HepG2 (cell line): ENCODE data around the gene GP9. TPM values are rescaled to one million over a fixed set of nuclear protein-coding genes. Genes with fewer than 3 reads are reported as not detected.

ENCODE experiments used
- ATAC-seq: fragments of 200-7000 bp; cut with Tn5 transposase; 3 replicates; pipeline ENCODE4 v1.9.1; 2020; ENCODE audit warnings: mild to moderate bottlenecking, moderate library complexity
- BruUV-seq: library from RNA; stranded (reverse); fragments of 400-500 nt; replicated peaks from 2 replicates; lab custom pipeline; 2021; lab: Mats Ljungman, UMichigan
- CTCF ChIA-PET: fragments of 300-600 bp; formaldehyde crosslinking; extraction: SDS; loops from one replicate; lab custom pipeline; 2021; ENCODE audit warnings: low total read pairs, inconsistent platforms, low intra/inter-chr PET ratio; lab: Yijun Ruan, JAX
- POLR2A ChIA-PET: fragments of 350-600 bp; sonication (Branson Sonifier 250); formaldehyde crosslinking; loops from one replicate; lab custom pipeline; 2020; ENCODE audit warnings: antibody characterized with exemption, inconsistent platforms; lab: Yijun Ruan, JAX
- DNase-seq: peaks from one replicate; pipeline ENCODE4 v3.0.0-alpha.2; 2015; ENCODE audit warnings: low spot score
- FAIRE-seq: peaks from 3 replicates; lab custom pipeline; 2011; peaks lifted over from hg19 to GRCh38; lab: Jason Lieb, UNC
- H2AFZ ChIP-seq: one replicate; pipeline ENCODE4 v1.6.1; 2011; ENCODE audit warnings: low read length, inconsistent platforms
- H3K27ac ChIP-seq: fragments of 300-600 bp; 3 replicates; pipeline ENCODE4 v1.8.0; 2011; ENCODE audit warnings: mixed run types, mild to moderate bottlenecking, mixed read lengths, low read length, inconsistent platforms; ENCODE audit not compliant: insufficient read depth; ENCODE audit errors: extremely low read length
- H3K27me3 ChIP-seq, 2 experiments: fragments of 200-600 bp in 1 of 2; 2 replicates in 1 of 2; 3 replicates in 1 of 2; pipeline versions ENCODE4 v1.6.0 to v1.8.0; 2011; ENCODE audit warnings: low read length in 2 of 2, mild to moderate bottlenecking in 2 of 2, moderate library complexity in 2 of 2, inconsistent platforms in 1 of 2; ENCODE audit not compliant: insufficient read depth in 2 of 2, control insufficient read depth in 1 of 2
- H3K36me3 ChIP-seq, 2 experiments: fragments of 200-600 bp in 1 of 2; replicated peaks in 1 of 2; 2 replicates in 1 of 2; 3 replicates in 1 of 2; pipeline versions ENCODE4 v1.5.1 to v1.8.0; 2011; ENCODE audit warnings: low read length in 2 of 2, inconsistent platforms in 1 of 2; ENCODE audit not compliant: insufficient read depth in 2 of 2, control insufficient read depth in 1 of 2
- H3K4me1 ChIP-seq: 2 replicates; pipeline ENCODE4 v1.5.1; 2012; ENCODE audit warnings: low read length, inconsistent platforms; ENCODE audit not compliant: insufficient read depth
- H3K4me2 ChIP-seq: 2 replicates; pipeline ENCODE4 v1.6.0; 2011; ENCODE audit warnings: low read depth, low read length, inconsistent platforms
- H3K4me3 ChIP-seq, 3 experiments: fragments of 200-600 bp in 1 of 3; sonication (generic), shearing (Covaris generic) in 1 of 3; replicated peaks in 1 of 3; 2 replicates each; pipeline ENCODE4 v1.5.1; 2011 to 2016; ENCODE audit warnings: low read length in 3 of 3, inconsistent platforms in 2 of 3, low read depth in 2 of 3, mild to moderate bottlenecking in 2 of 3, control low read depth in 1 of 3, mixed read lengths in 1 of 3; ENCODE audit not compliant: insufficient read depth in 1 of 3
- H3K79me2 ChIP-seq: one replicate; pipeline ENCODE4 v1.6.1; 2011; ENCODE audit warnings: low read length, inconsistent platforms; ENCODE audit not compliant: insufficient read depth
- H3K9ac ChIP-seq: 2 replicates; pipeline ENCODE4 v1.6.0; 2011; ENCODE audit warnings: mild to moderate bottlenecking, low read depth, low read length, inconsistent platforms; ENCODE audit not compliant: insufficient read depth
- H3K9me3 ChIP-seq: 2 replicates; pipeline ENCODE4 v1.5.1; 2012; ENCODE audit warnings: mild to moderate bottlenecking, low read length
- H4K20me1 ChIP-seq: 2 replicates; pipeline ENCODE4 v1.6.0; 2011; ENCODE audit warnings: inconsistent platforms, mild to moderate bottlenecking, low read length, moderate library complexity; ENCODE audit not compliant: insufficient read depth
- GABPB1 ChIP-seq: IDR thresholded peaks from 2 replicates; pipeline ENCODE4 v1.6.1; 2016; ENCODE audit warnings: mild to moderate bottlenecking, missing genetic modification reagents, moderate library complexity, missing compliant biosample characterization
- GATAD1 ChIP-seq: IDR thresholded peaks from 2 replicates; pipeline ENCODE4 v1.6.1; 2016; ENCODE audit warnings: missing genetic modification reagents, missing compliant biosample characterization
- HDAC2 ChIP-seq: sonication (generic); formaldehyde crosslinking; IDR thresholded peaks from 2 replicates; pipeline ENCODE4 v1.4.0; 2020; ENCODE audit warnings: missing genetic modification reagents
- PBX2 ChIP-seq: IDR thresholded peaks from 2 replicates; pipeline ENCODE4 v1.6.1; 2016; ENCODE audit warnings: control low read depth
- POGZ ChIP-seq: sonication (generic); formaldehyde crosslinking; IDR thresholded peaks from 2 replicates; pipeline ENCODE4 v1.4.0; 2020; ENCODE audit warnings: mild to moderate bottlenecking, missing genetic modification reagents
- PRDM15 ChIP-seq: sonication (generic); formaldehyde crosslinking; IDR thresholded peaks from 2 replicates; pipeline ENCODE4 v1.4.0; 2020; ENCODE audit warnings: missing genetic modification reagents
- REL ChIP-seq: sonication (generic); formaldehyde crosslinking; conservative IDR thresholded peaks from 2 replicates; pipeline ENCODE4 v1.8.0; 2022; ENCODE audit warnings: mild to moderate bottlenecking, missing genetic modification reagents, moderate library complexity
- SMAD1 ChIP-seq: sonication (generic); formaldehyde crosslinking; IDR thresholded peaks from 2 replicates; pipeline ENCODE4 v1.4.0; 2020; ENCODE audit warnings: missing genetic modification reagents, low read depth, mild to moderate bottlenecking, borderline replicate concordance
- ZMYM2 ChIP-seq: sonication (generic); formaldehyde crosslinking; IDR thresholded peaks from 2 replicates; pipeline ENCODE4 v1.8.0; 2022; ENCODE audit warnings: mild to moderate bottlenecking, missing genetic modification reagents
- ZNF572 ChIP-seq: sonication (generic); formaldehyde crosslinking; IDR thresholded peaks from 2 replicates; pipeline ENCODE4 v1.5.1; 2020; ENCODE audit warnings: mild to moderate bottlenecking, missing genetic modification reagents
- ZNF709 ChIP-seq: sonication (generic); formaldehyde crosslinking; IDR thresholded peaks from 2 replicates; pipeline ENCODE4 v1.5.0; 2020; ENCODE audit warnings: mild to moderate bottlenecking, missing genetic modification reagents
- ZNF782 ChIP-seq: sonication (generic); formaldehyde crosslinking; IDR thresholded peaks from 2 replicates; pipeline ENCODE4 v1.4.0; 2020; ENCODE audit warnings: missing genetic modification reagents, mild to moderate bottlenecking, borderline replicate concordance
- WGBS: methylation state at CpG from one replicate; pipeline ENCODE4 v1.1.6; 2017; ENCODE audit warnings: low lambda C conversion rate; 5-methylcytosine and 5-hydroxymethylcytosine counted together
- in situ Hi-C: cut with HindIII; loops from 2 replicates; pipeline ENCODE4 v1.10.0; 2017; ENCODE audit warnings: low pct_unique_long_range_greater_than_20kb; ENCODE audit not compliant: extremely low pct_ligation_motif_present
- intact Hi-C: fragments of 100-400 bp; cut with micrococcal nuclease; formaldehyde crosslinking; loops from one replicate; pipeline ENCODE4 v1.10.0; 2022; ENCODE audit not compliant: unreplicated experiment
- polyA plus RNA-seq, 8 experiments: library from polyadenylated mRNA; depleted of rRNA in 3 of 8; stranded (reverse) in 7 of 8; unstranded in 1 of 8; fragments of >200 nt; fragmentation: Illumina TruSeq in 4 of 8; extraction: Trizol in 4 of 8; gene quantifications; 2 replicates each; pipeline versions ENCODE4 v1.2.1 to v1.2.3, GENCODE V29; 2011 to 2016; ENCODE audit warnings: low read depth in 4 of 8, missing spikeins in 1 of 8, mixed read lengths in 1 of 8; ENCODE audit not compliant: insufficient read depth in 1 of 8
- total RNA-seq, 5 experiments: library from RNA; depleted of rRNA; stranded (reverse); fragments of >200 nt; fragmentation: Illumina TruSeq; extraction: Trizol; gene quantifications; 2 replicates each; pipeline ENCODE4 v1.2.3, GENCODE V29; 2016; ENCODE audit warnings: low read depth in 1 of 5
- TF ChIP-seq, protein P1 (sequence below): sonication (generic); formaldehyde crosslinking; IDR thresholded peaks from 2 replicates; pipeline ENCODE4 v1.4.0; 2020; ENCODE audit warnings: missing genetic modification reagents, borderline replicate concordance
- TF ChIP-seq, protein P2 (sequence below): sonication (generic); formaldehyde crosslinking; IDR thresholded peaks from 2 replicates; pipeline ENCODE4 v1.4.0; 2020; ENCODE audit warnings: missing genetic modification reagents

Gene GP9
- total and polyA plus RNA-seq, 2 of the 13 experiments (the other 11 are each of a cell fraction or from before 2014, with no cell fraction given): not detected

DNA sequence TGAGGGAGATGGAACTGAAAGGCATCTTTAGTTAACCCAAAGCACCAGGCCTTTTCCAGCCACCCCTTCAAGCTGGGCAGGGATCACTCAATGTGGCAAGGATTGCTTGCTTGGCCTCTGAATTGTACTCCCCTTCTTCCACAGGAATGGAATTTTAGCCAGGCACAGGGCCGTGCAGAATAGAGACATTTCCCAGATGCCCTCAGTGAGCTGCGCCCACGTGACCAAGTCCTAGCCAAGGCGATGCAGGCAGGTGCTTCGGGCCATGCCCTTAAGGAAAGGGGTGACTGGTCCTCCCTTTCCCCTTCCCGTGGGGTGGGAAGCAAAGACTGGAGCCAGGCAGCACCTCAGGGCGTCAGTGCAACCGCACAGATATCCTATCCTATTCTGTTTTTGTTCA is 17.9 kb downstream of the GP9 start:
- no peak overlapping the region for H3K4me3 ChIP-seq
- intact Hi-C loops (no loop called here), in situ Hi-C loops (no loop called here)
- ChIA-PET CTCF (no interaction called here), POLR2A (no interaction called here)
- H3K27me3 ChIP-seq: no peaks in the 10 kb centered on the region; a peak in 1 of 5 replicates
- DNase-seq (no peak), FAIRE-seq (no peak), ATAC-seq (no peak)
- no TSS peak for BruUV-seq
- no peaks in the 10 kb centered on the region for H3K9me3 ChIP-seq
- H4K20me1 ChIP-seq: no peaks in the 10 kb centered on the region
- H2AFZ ChIP-seq: no peak overlapping the region
- H3K79me2 ChIP-seq: no peaks in the 10 kb centered on the region
- peaks cover 21% of the 10 kb centered on the region for H3K4me1 ChIP-seq
- H3K27ac ChIP-seq: no peak overlapping the region
- H3K36me3 ChIP-seq: no peaks in the 10 kb centered on the region
- 50% methylated on average over 3 of the region's 8 CpGs for WGBS
- no peak overlapping the region for H3K4me2 ChIP-seq
- no peak overlapping the region for H3K9ac ChIP-seq
- TF ChIP-seq GABPB1 (CRISPR knock-in tag) (no peak), ZNF782 (CRISPR knock-in tag) (no peak), POGZ (CRISPR knock-in tag) (no peak), ZMYM2 (CRISPR knock-in tag) (no peak), GATAD1 (CRISPR knock-in tag) (no peak), ZNF709 (no peak), ZNF572 (no peak), REL (CRISPR knock-in tag) (no peak), SMAD1 (CRISPR knock-in tag) (no peak), PBX2 (CRISPR knock-in tag) (no peak), HDAC2 (CRISPR knock-in tag) (no peak), PRDM15 (CRISPR knock-in tag) (no peak)
- TF ChIP-seq, protein P1, sequence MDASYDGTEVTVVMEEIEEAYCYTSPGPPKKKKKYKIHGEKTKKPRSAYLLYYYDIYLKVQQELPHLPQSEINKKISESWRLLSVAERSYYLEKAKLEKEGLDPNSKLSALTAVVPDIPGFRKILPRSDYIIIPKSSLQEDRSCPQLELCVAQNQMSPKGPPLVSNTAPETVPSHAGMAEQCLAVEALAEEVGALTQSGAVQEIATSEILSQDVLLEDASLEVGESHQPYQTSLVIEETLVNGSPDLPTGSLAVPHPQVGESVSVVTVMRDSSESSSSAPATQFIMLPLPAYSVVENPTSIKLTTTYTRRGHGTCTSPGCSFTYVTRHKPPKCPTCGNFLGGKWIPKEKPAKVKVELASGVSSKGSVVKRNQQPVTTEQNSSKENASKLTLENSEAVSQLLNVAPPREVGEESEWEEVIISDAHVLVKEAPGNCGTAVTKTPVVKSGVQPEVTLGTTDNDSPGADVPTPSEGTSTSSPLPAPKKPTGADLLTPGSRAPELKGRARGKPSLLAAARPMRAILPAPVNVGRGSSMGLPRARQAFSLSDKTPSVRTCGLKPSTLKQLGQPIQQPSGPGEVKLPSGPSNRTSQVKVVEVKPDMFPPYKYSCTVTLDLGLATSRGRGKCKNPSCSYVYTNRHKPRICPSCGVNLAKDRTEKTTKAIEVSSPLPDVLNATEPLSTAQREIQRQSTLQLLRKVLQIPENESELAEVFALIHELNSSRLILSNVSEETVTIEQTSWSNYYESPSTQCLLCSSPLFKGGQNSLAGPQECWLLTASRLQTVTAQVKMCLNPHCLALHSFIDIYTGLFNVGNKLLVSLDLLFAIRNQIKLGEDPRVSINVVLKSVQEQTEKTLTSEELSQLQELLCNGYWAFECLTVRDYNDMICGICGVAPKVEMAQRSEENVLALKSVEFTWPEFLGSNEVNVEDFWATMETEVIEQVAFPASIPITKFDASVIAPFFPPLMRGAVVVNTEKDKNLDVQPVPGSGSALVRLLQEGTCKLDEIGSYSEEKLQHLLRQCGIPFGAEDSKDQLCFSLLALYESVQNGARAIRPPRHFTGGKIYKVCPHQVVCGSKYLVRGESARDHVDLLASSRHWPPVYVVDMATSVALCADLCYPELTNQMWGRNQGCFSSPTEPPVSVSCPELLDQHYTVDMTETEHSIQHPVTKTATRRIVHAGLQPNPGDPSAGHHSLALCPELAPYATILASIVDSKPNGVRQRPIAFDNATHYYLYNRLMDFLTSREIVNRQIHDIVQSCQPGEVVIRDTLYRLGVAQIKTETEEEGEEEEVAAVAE: no peak
- TF ChIP-seq, protein P2, sequence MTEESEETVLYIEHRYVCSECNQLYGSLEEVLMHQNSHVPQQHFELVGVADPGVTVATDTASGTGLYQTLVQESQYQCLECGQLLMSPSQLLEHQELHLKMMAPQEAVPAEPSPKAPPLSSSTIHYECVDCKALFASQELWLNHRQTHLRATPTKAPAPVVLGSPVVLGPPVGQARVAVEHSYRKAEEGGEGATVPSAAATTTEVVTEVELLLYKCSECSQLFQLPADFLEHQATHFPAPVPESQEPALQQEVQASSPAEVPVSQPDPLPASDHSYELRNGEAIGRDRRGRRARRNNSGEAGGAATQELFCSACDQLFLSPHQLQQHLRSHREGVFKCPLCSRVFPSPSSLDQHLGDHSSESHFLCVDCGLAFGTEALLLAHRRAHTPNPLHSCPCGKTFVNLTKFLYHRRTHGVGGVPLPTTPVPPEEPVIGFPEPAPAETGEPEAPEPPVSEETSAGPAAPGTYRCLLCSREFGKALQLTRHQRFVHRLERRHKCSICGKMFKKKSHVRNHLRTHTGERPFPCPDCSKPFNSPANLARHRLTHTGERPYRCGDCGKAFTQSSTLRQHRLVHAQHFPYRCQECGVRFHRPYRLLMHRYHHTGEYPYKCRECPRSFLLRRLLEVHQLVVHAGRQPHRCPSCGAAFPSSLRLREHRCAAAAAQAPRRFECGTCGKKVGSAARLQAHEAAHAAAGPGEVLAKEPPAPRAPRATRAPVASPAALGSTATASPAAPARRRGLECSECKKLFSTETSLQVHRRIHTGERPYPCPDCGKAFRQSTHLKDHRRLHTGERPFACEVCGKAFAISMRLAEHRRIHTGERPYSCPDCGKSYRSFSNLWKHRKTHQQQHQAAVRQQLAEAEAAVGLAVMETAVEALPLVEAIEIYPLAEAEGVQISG: no peak
